Testis (tissue), 3 donors: ENCODE data around the gene ITCH. TPM values are rescaled to one million over a fixed set of nuclear protein-coding genes. Genes with fewer than 3 reads are reported as not detected.

Source experiments
- DNase-seq: peaks from one replicate; pipeline ENCODE4 v3.0.0-alpha.2; 2019
- H3K27ac ChIP-seq, 2 donors: fragments of 200-600 bp; sonication (generic); one replicate each; pipeline ENCODE4 v1.5.1; 2019
- H3K27me3 ChIP-seq: fragments of 200-600 bp; sonication (generic); one replicate; pipeline ENCODE4 v1.5.1; 2019
- H3K36me3 ChIP-seq: fragments of 200-600 bp; sonication (generic); one replicate; pipeline ENCODE4 v1.5.1; 2017; ENCODE audit warnings: low read depth; ENCODE audit errors: missing control alignments
- H3K4me1 ChIP-seq: fragments of 200-600 bp; sonication (generic); one replicate; pipeline ENCODE4 v1.5.1; 2019
- H3K4me3 ChIP-seq, 2 donors: fragments of 200-600 bp; sonication (generic); one replicate each; pipeline ENCODE4 v1.5.1; 2017 to 2019
- H3K9me3 ChIP-seq: fragments of 200-600 bp; sonication (generic); one replicate; pipeline ENCODE4 v1.5.1; 2017
- CTCF ChIP-seq, 3 experiments: fragments of 450-650 bp in 2 of 3; fragments of 200-600 bp in 1 of 3; sonication (generic) in 1 of 3; IDR thresholded peaks; one replicate each; pipeline ENCODE4 v1.5.1; 2016 to 2019; ENCODE audit warnings: antibody characterized with exemption in 3 of 3, mild to moderate bottlenecking in 2 of 3, moderate library complexity in 1 of 3
- POLR2A ChIP-seq: fragments of 450-650 bp; IDR thresholded peaks from one replicate; pipeline ENCODE4 v1.6.1; 2017; ENCODE audit warnings: antibody characterized with exemption, mild to moderate bottlenecking, moderate library complexity
- WGBS, 2 donors: methylation state at CpG; one replicate each; pipeline ENCODE4 v1.1.5; 2018; 5-methylcytosine and 5-hydroxymethylcytosine counted together
- intact Hi-C: fragments of 100-400 bp; cut with DNase I; formaldehyde crosslinking; loops from one replicate; pipeline ENCODE4 v1.15.1; 2023; ENCODE audit warnings: low total_unique reads
- polyA plus RNA-seq: library from polyadenylated mRNA; stranded (reverse); fragments of 350-450 nt; fragmentation: Illumina TruSeq; extraction: RNeasy Lipid Tissue Mini Kit (QIAGEN cat#74804); gene quantifications from one replicate; pipeline ENCODE4 v1.2.3, GENCODE V29; 2014; ENCODE audit warnings: low read depth, low replicate concordance; ENCODE audit not compliant: insufficient read depth
- total RNA-seq, 2 donors: library from RNA; depleted of rRNA; stranded (reverse); fragments of >200 nt; gene quantifications; one replicate each; pipeline ENCODE4 v1.2.3, GENCODE V29; 2016

The ITCH gene
- total and polyA plus RNA-seq, 3 donors from 2014 or later: 75.4 to 107 (median 88.1) TPM

- TF ChIP-seq POLR2A (no peak), CTCF (IDR thresholded peaks at IDR 0.05) (no peak)
- Histone ChIP-seq H3K4me3 (no peak overlapping the region), H3K4me1 (peaks cover 25% of the 10 kb centered on the region), H3K27me3 (no peaks in the 10 kb centered on the region), H3K9me3 (no peaks in the 10 kb centered on the region), H3K36me3 (no peaks in the 10 kb centered on the region), H3K27ac (peak overlapping the region; percentile 7 to 25)
- WGBS, 2 donors: 75 to 83% methylated on average over 2 of the region's 2 CpGs
- DNase-seq: no peak
- intact Hi-C loops: no loop called here
Measured at GRCh38 chr20:34388678-34389077, 25.6 kb downstream of the ITCH start.

- no peaks in the 10 kb centered on the region for H3K27me3 ChIP-seq
- intact Hi-C loops: no loop called here
- no peaks in the 10 kb centered on the region for H3K36me3 ChIP-seq
- H3K27ac ChIP-seq: peak overlapping the region; percentile 7 to 25
- 50 to 75% methylated on average over 2 of the region's 2 CpGs for WGBS, 2 donors
- TF ChIP-seq CTCF (IDR thresholded peaks at IDR 0.05) (no peak), POLR2A (no peak)
- H3K4me3 ChIP-seq: no peak overlapping the region
- H3K9me3 ChIP-seq: no peaks in the 10 kb centered on the region
- peaks cover 25% of the 10 kb centered on the region for H3K4me1 ChIP-seq
- no peak for DNase-seq
Measured at GRCh38 chr20:34389206-34389953, 26.3 kb downstream of the ITCH start.

GRCh38 chr20:34389954-34390555, 27.0 kb downstream of the ITCH start:
- H3K9me3 ChIP-seq: no peaks in the 10 kb centered on the region
- TF ChIP-seq CTCF (IDR thresholded peaks at IDR 0.05): no peak
- no peak for TF ChIP-seq POLR2A
- no peaks in the 10 kb centered on the region for H3K36me3 ChIP-seq
- DNase-seq: no peak
- no peak overlapping the region for H3K4me3 ChIP-seq
- peak overlapping the region in 1 of 2 donors; percentile 7 for H3K27ac ChIP-seq
- peaks cover 25% of the 10 kb centered on the region for H3K4me1 ChIP-seq
- no peaks in the 10 kb centered on the region for H3K27me3 ChIP-seq
- WGBS, 2 donors: 95 to 96% methylated on average over 3 of the region's 3 CpGs
- intact Hi-C loops: no loop called here

GRCh38 chr20:34396408-34396807, 33.3 kb downstream of the ITCH start:
- H3K27ac ChIP-seq: no peak overlapping the region

More at GRCh38 chr20:34396408-34396807, 33.3 kb downstream of the ITCH start:
- intact Hi-C loops: no loop called here
- TF ChIP-seq POLR2A (no peak), CTCF (IDR thresholded peaks at IDR 0.05) (no peak)
- 78 to 89% methylated on average over 5 of the region's 5 CpGs for WGBS, 2 donors
- no peaks in the 10 kb centered on the region for H3K9me3 ChIP-seq
- H3K27me3 ChIP-seq: no peaks in the 10 kb centered on the region
- H3K4me1 ChIP-seq: peaks cover 6% of the 10 kb centered on the region
- H3K4me3 ChIP-seq: no peak overlapping the region
- no peak for DNase-seq
- no peaks in the 10 kb centered on the region for H3K36me3 ChIP-seq
